Suprapubic skin (tissue), 4 donors: ENCODE measurements around the gene ESRRB. TPM values are rescaled to one million over a fixed set of nuclear protein-coding genes. Genes with fewer than 3 reads are reported as not detected.
A peak's percentile ranks its signal among the peaks of the same experiment; 100 is the strongest.

Experiments used
- DNase-seq, 2 donors: peaks; one replicate each; pipeline ENCODE4 v3.0.0-alpha.2; 2019; ENCODE audit warnings: low spot score in 2 of 2
- H3K27ac ChIP-seq: fragments of 200-600 bp; sonication (generic); one replicate; pipeline ENCODE4 v1.5.1; 2019
- H3K27me3 ChIP-seq: fragments of 200-600 bp; sonication (generic); one replicate; pipeline ENCODE4 v1.5.1; 2019
- H3K36me3 ChIP-seq: fragments of 200-600 bp; sonication (generic); one replicate; pipeline ENCODE4 v1.5.1; 2019
- H3K4me1 ChIP-seq: fragments of 200-600 bp; sonication (generic); one replicate; pipeline ENCODE4 v1.5.1; 2019
- H3K4me3 ChIP-seq: fragments of 200-600 bp; sonication (generic); one replicate; pipeline ENCODE4 v1.5.1; 2019; ENCODE audit warnings: mild to moderate bottlenecking
- H3K9me3 ChIP-seq: fragments of 200-600 bp; sonication (generic); one replicate; pipeline ENCODE4 v1.5.1; 2019
- CTCF ChIP-seq, 2 donors: fragments of 200-600 bp in 1 of 2; fragments of 450-650 bp in 1 of 2; sonication (generic) in 1 of 2; IDR thresholded peaks; one replicate each; pipeline ENCODE4 v1.5.1; 2016 to 2019; ENCODE audit warnings: antibody characterized with exemption in 2 of 2, mild to moderate bottlenecking in 1 of 2, moderate library complexity in 1 of 2
- EP300 ChIP-seq: sonication (generic); formaldehyde crosslinking; IDR thresholded peaks from one replicate; pipeline ENCODE4 v1.6.1; 2017; ENCODE audit warnings: antibody characterized with exemption
- POLR2A ChIP-seq, 2 donors: fragments of 450-650 bp; IDR thresholded peaks; one replicate each; pipeline ENCODE4 v1.6.1; 2017; ENCODE audit warnings: antibody characterized with exemption in 2 of 2, mild to moderate bottlenecking in 2 of 2, moderate library complexity in 2 of 2
- POLR2AphosphoS5 ChIP-seq, 3 donors: sonication (generic); formaldehyde crosslinking; IDR thresholded peaks; one replicate each; pipeline ENCODE4 v1.6.1; 2017; ENCODE audit warnings: antibody characterized with exemption in 3 of 3
- WGBS: methylation state at CpG from one replicate; pipeline ENCODE4 v1.1.5; 2018; 5-methylcytosine and 5-hydroxymethylcytosine counted together
- total RNA-seq, 4 donors: library from RNA; depleted of rRNA; stranded (reverse); fragments of >200 nt; gene quantifications; one replicate each; pipeline ENCODE4 v1.1.0, GENCODE V29; 2016

Gene ESRRB
- total RNA-seq, 4 donors from 2014 or later: 0.38 TPM; not detected in 3

- Histone ChIP-seq H3K4me3 (no peak overlapping the region), H3K4me1 (no peaks in the 10 kb centered on the region), H3K27me3 (peaks cover 16% of the 10 kb centered on the region), H3K27ac (no peak overlapping the region), H3K9me3 (no peaks in the 10 kb centered on the region), H3K36me3 (no peaks in the 10 kb centered on the region)
- 71% methylated on average over 8 of the region's 8 CpGs for WGBS
- DNase-seq: no peak
- TF ChIP-seq EP300 (no peak), POLR2AphosphoS5 (IDR thresholded peaks at IDR 0.05) (no peak), POLR2A (IDR thresholded peaks at IDR 0.05) (no peak), CTCF (IDR thresholded peaks at IDR 0.05) (no peak)
These were observed 39.1 kb upstream of the ESRRB start for GRCh38 chr14:76336876-76337275.

- no peak overlapping the region for H3K27ac ChIP-seq
- H3K27me3 ChIP-seq: peaks cover 21% of the 10 kb centered on the region
- H3K4me1 ChIP-seq: no peaks in the 10 kb centered on the region
- no peaks in the 10 kb centered on the region for H3K36me3 ChIP-seq
- peak in 1 of 2 donors; percentile 20 for DNase-seq
- no peak overlapping the region for H3K4me3 ChIP-seq
- WGBS: 33% methylated on average over 16 of the region's 16 CpGs
- TF ChIP-seq POLR2A (IDR thresholded peaks at IDR 0.05): no peak
- no peak for TF ChIP-seq POLR2AphosphoS5 (IDR thresholded peaks at IDR 0.05)
- no peak for TF ChIP-seq CTCF (IDR thresholded peaks at IDR 0.05)
- TF ChIP-seq EP300: no peak
- H3K9me3 ChIP-seq: no peaks in the 10 kb centered on the region
These were observed 38.0 kb upstream of the ESRRB start for GRCh38 chr14:76337635-76338545.

- H3K4me1 ChIP-seq: no peaks in the 10 kb centered on the region
- TF ChIP-seq POLR2AphosphoS5 (IDR thresholded peaks at IDR 0.05): no peak
- TF ChIP-seq CTCF (IDR thresholded peaks at IDR 0.05): no peak
- no peak for TF ChIP-seq EP300
- no peak for TF ChIP-seq POLR2A (IDR thresholded peaks at IDR 0.05)
- H3K27me3 ChIP-seq: peaks cover 21% of the 10 kb centered on the region
- 86% methylated on average over 23 of the region's 24 CpGs for WGBS
- no peaks in the 10 kb centered on the region for H3K36me3 ChIP-seq
- no peak overlapping the region for H3K4me3 ChIP-seq
- DNase-seq: no peak
- no peak overlapping the region for H3K27ac ChIP-seq
- H3K9me3 ChIP-seq: no peaks in the 10 kb centered on the region
These were observed 36.0 kb upstream of the ESRRB start for GRCh38 chr14:76339728-76340615.

- TF ChIP-seq EP300: no peak
- TF ChIP-seq POLR2A (IDR thresholded peaks at IDR 0.05): no peak
- no peak for TF ChIP-seq CTCF (IDR thresholded peaks at IDR 0.05)
- no peak for TF ChIP-seq POLR2AphosphoS5 (IDR thresholded peaks at IDR 0.05)
- H3K9me3 ChIP-seq: no peaks in the 10 kb centered on the region
- WGBS: 80% methylated on average over 4 of the region's 4 CpGs
- H3K4me3 ChIP-seq: no peak overlapping the region
- H3K27me3 ChIP-seq: peaks cover 21% of the 10 kb centered on the region
- no peak overlapping the region for H3K27ac ChIP-seq
- no peak for DNase-seq
- no peaks in the 10 kb centered on the region for H3K4me1 ChIP-seq
- no peaks in the 10 kb centered on the region for H3K36me3 ChIP-seq
These were observed 32.6 kb upstream of the ESRRB start for GRCh38 chr14:76343386-76343785.
